HG03565 (cell line): ENCODE results near the gene ZNF808.
"Not testable (repeated sequence)": the region's sequence is repeated elsewhere in the genome, so short reads cannot be mapped to it uniquely, and the experiment has no call there.

Source experiments
- ATAC-seq: cut with Tn5 transposase; IDR thresholded peaks from one replicate; pipeline ENCODE4 v1.9.1; 2021; ENCODE audit warnings: mild to moderate bottlenecking, moderate library complexity; ENCODE audit not compliant: unreplicated experiment

The ZNF808 gene

GRCh38 chr19:52535771-52536447 is 8.4 kb downstream of the ZNF808 start:
- peak; percentile 67 for ATAC-seq

- ATAC-seq, result no peak
Observed at GRCh38 chr19:52536448-52536800, 9.0 kb downstream of the ZNF808 start.

GRCh38 chr19:52538815-52539214 is 11.3 kb downstream of the ZNF808 start:
- not testable (repeated sequence) for ATAC-seq

GRCh38 chr19:52541176-52541575 is 13.7 kb downstream of the ZNF808 start:
- not testable (repeated sequence) for ATAC-seq

GRCh38 chr19:52541608-52542007 is 14.1 kb downstream of the ZNF808 start:
- ATAC-seq, result no peak

- not testable (repeated sequence) for ATAC-seq
Observed at GRCh38 chr19:52542541-52542940, 15.1 kb downstream of the ZNF808 start.

- no peak for ATAC-seq
Observed at GRCh38 chr19:52542984-52543664, 15.7 kb downstream of the ZNF808 start.

GRCh38 chr19:52554216-52554971 is 26.9 kb downstream of the ZNF808 start:
- ATAC-seq, result no peak

- ATAC-seq, result no peak
Observed at GRCh38 chr19:52557231-52557995, 29.9 kb downstream of the ZNF808 start.

- ATAC-seq, result not testable (repeated sequence)
Observed at GRCh38 chr19:52558732-52559445, 31.4 kb downstream of the ZNF808 start.

- not testable (repeated sequence) for ATAC-seq
Observed at GRCh38 chr19:52561611-52562010, 34.1 kb downstream of the ZNF808 start.

GRCh38 chr19:52566121-52566520 is 38.7 kb downstream of the ZNF808 start:
- ATAC-seq, result no peak

- ATAC-seq, result no peak
Observed at GRCh38 chr19:52566588-52566987, 39.1 kb downstream of the ZNF808 start.

- ATAC-seq, result no peak
Observed at GRCh38 chr19:52567921-52568320, 40.5 kb downstream of the ZNF808 start.

- ATAC-seq, result not testable (repeated sequence)
Observed at GRCh38 chr19:52569638-52569999, 42.2 kb downstream of the ZNF808 start.

GRCh38 chr19:52570000-52570861 is 42.8 kb downstream of the ZNF808 start, which contains the start of gene ZNF701:
ZNF701 (plus strand) TSS chr19:52570287; CDS start chr19:52574148, 3,861 bp downstream.
- ATAC-seq, result peak; percentile 91

GRCh38 chr19:52584736-52585440 is 57.4 kb downstream of the ZNF808 start:
- ATAC-seq, result no peak

- ATAC-seq, result no peak
Observed at GRCh38 chr19:52585604-52586003, 58.1 kb downstream of the ZNF808 start.

GRCh38 chr19:52590728-52591127 is 63.3 kb downstream of the ZNF808 start:
- no peak for ATAC-seq
